HCT116 (cell line): ENCODE measurements around the gene LEMD1. TPM values are rescaled to one million over a fixed set of nuclear protein-coding genes. Genes with fewer than 3 reads are reported as not detected.

Experiments
- ATAC-seq: fragments of 200-7000 bp; cut with Tn5 transposase; 2 replicates; pipeline ENCODE4 v1.9.1; 2020; ENCODE audit warnings: mild to moderate bottlenecking, moderate library complexity
- BruUV-seq: library from RNA; stranded (reverse); fragments of 400-500 nt; replicated peaks from 2 replicates; lab custom pipeline; 2021; lab: Mats Ljungman, UMichigan
- CTCF ChIA-PET: fragments of 300-600 bp; sonication (Branson Sonifier 250); formaldehyde crosslinking; loops from one replicate; lab custom pipeline; 2021; ENCODE audit warnings: antibody characterized with exemption; lab: Charles Lee
- POLR2A ChIA-PET: fragments of 300-600, 350-600 bp; sonication (Branson Sonifier 250); formaldehyde crosslinking; loops from one replicate; lab custom pipeline; 2021; ENCODE audit warnings: antibody characterized with exemption; lab: Charles Lee
- RAD21 ChIA-PET, 2 experiments: fragments of 300-600 bp; sonication (Branson Sonifier 250); formaldehyde crosslinking; loops; one replicate each; lab custom pipeline; 2023; ENCODE audit warnings: low total read pairs in 2 of 2; ENCODE audit not compliant: uncharacterized antibody in 2 of 2, unreplicated experiment in 2 of 2, low non-redundant PET in 1 of 2; lab: Charles Lee
- DNase-seq: peaks from one replicate; pipeline ENCODE4 v3.0.0-alpha.2; 2010; ENCODE audit warnings: low read depth, low spot score
- H2AFZ ChIP-seq: fragments of 200-600 bp; shearing (Covaris generic), sonication (generic); 2 replicates; pipeline ENCODE4 v1.6.1; 2017; ENCODE audit warnings: low read depth, mixed run types, mixed read lengths, antibody characterized with exemption, low read length; ENCODE audit not compliant: poor library complexity, severe bottlenecking
- H3K27ac ChIP-seq: 2 replicates; pipeline ENCODE4 v1.5.1; 2012; ENCODE audit warnings: low read depth, low read length
- H3K27me3 ChIP-seq: fragments of 200-600 bp; sonication (generic); 2 replicates; pipeline ENCODE4 v1.6.1; 2016; ENCODE audit warnings: mixed run types, low read length, mixed read lengths; ENCODE audit not compliant: insufficient read depth
- H3K36me3 ChIP-seq, 2 experiments: fragments of 200-500 bp in 1 of 2; fragments of 200-600 bp in 1 of 2; sonication (Bioruptor generic) in 1 of 2; sonication (generic) in 1 of 2; 2 replicates each; pipeline versions ENCODE4 v1.5.1 to v1.6.1; 2014 to 2016; ENCODE audit warnings: low read length in 2 of 2, inconsistent platforms in 1 of 2, mixed read lengths in 1 of 2, mixed run types in 1 of 2; ENCODE audit not compliant: insufficient read depth in 2 of 2, control insufficient read depth in 1 of 2
- H3K4me1 ChIP-seq, 2 experiments: fragments of 200-600 bp in 1 of 2; sonication (generic) in 1 of 2; 2 replicates each; pipeline versions ENCODE4 v1.5.1 to v1.6.1; 2012 to 2017; ENCODE audit warnings: low read length in 2 of 2, inconsistent platforms in 1 of 2, mild to moderate bottlenecking in 1 of 2, mixed read lengths in 1 of 2, mixed run types in 1 of 2, moderate library complexity in 1 of 2; ENCODE audit not compliant: insufficient read depth in 2 of 2, control insufficient read depth in 1 of 2
- H3K4me2 ChIP-seq: fragments of 200-600 bp; sonication (generic); 2 replicates; pipeline ENCODE4 v1.6.1; 2017; ENCODE audit warnings: mixed run types, low read length, mixed read lengths
- H3K4me3 ChIP-seq, 2 experiments: fragments of 200-600 bp in 1 of 2; sonication (generic) in 1 of 2; replicated peaks in 1 of 2; 2 replicates each; pipeline ENCODE4 v1.5.1; 2011 to 2016; ENCODE audit warnings: low read length in 2 of 2, control low read depth in 1 of 2, low read depth in 1 of 2, mild to moderate bottlenecking in 1 of 2, mixed read lengths in 1 of 2, mixed run types in 1 of 2
- H3K79me2 ChIP-seq: fragments of 200-600 bp; sonication (generic); 2 replicates; pipeline ENCODE4 v1.6.1; 2017; ENCODE audit warnings: mild to moderate bottlenecking, mixed run types, low read length, moderate library complexity, mixed read lengths; ENCODE audit not compliant: insufficient read depth
- H3K9ac ChIP-seq: fragments of 200-600 bp; sonication (generic); 2 replicates; pipeline ENCODE4 v1.6.1; 2016; ENCODE audit warnings: low read length, mixed read lengths
- H3K9me2 ChIP-seq: fragments of 200-600 bp; sonication (generic), shearing (Covaris generic); 2 replicates; pipeline ENCODE4 v1.6.1; 2017; ENCODE audit warnings: mixed run types, mild to moderate bottlenecking, moderate library complexity; ENCODE audit not compliant: insufficient read depth
- H3K9me3 ChIP-seq, 2 experiments: fragments of 200-500 bp in 1 of 2; fragments of 200-600 bp in 1 of 2; sonication (Bioruptor generic) in 1 of 2; sonication (generic) in 1 of 2; 2 replicates each; pipeline ENCODE4 v1.6.1; 2014 to 2017; ENCODE audit warnings: low read length in 2 of 2, mixed read lengths in 2 of 2, inconsistent platforms in 1 of 2, low read depth in 1 of 2, mild to moderate bottlenecking in 1 of 2, mixed run types in 1 of 2, moderate library complexity in 1 of 2; ENCODE audit not compliant: control insufficient read depth in 1 of 2, insufficient read depth in 1 of 2
- H4K20me1 ChIP-seq: fragments of 200-600 bp; sonication (generic), shearing (Covaris generic); 2 replicates; pipeline ENCODE4 v1.6.1; 2017; ENCODE audit warnings: mixed run types, mild to moderate bottlenecking, moderate library complexity; ENCODE audit not compliant: insufficient read depth
- ATF3 ChIP-seq: IDR thresholded peaks from 2 replicates; pipeline ENCODE4 v1.6.1; 2012
- CBX3 ChIP-seq: IDR thresholded peaks from 2 replicates; pipeline ENCODE4 v1.6.1; 2012; ENCODE audit warnings: low read depth
- CEBPB ChIP-seq: IDR thresholded peaks from 2 replicates; pipeline ENCODE4 v1.6.1; 2012; ENCODE audit warnings: low read depth
- CTCF ChIP-seq, 3 experiments: fragments of 200-600 bp in 1 of 3; sonication (generic) in 1 of 3; IDR thresholded peaks in 2 of 3; conservative IDR thresholded peaks in 1 of 3; 2 replicates each; pipeline ENCODE4 v1.5.1; 2012 to 2017; ENCODE audit warnings: low read depth in 2 of 3, low read length in 2 of 3, antibody characterized with exemption in 1 of 3, borderline replicate concordance in 1 of 3, control low read depth in 1 of 3, mild to moderate bottlenecking in 1 of 3, mixed read lengths in 1 of 3, mixed run types in 1 of 3, moderate library complexity in 1 of 3; ENCODE audit not compliant: insufficient read depth in 1 of 3
- EGR1 ChIP-seq: IDR thresholded peaks from 2 replicates; pipeline ENCODE4 v1.6.1; 2012; ENCODE audit warnings: low read depth
- EZH2phosphoT487 ChIP-seq: fragments of 200-600 bp; IDR thresholded peaks from 2 replicates; pipeline ENCODE4 v1.6.1; 2018; ENCODE audit warnings: antibody characterized with exemption, borderline replicate concordance
- MAX ChIP-seq: IDR thresholded peaks from 2 replicates; pipeline ENCODE4 v1.6.1; 2012
- POLR2AphosphoS5 ChIP-seq: IDR thresholded peaks from 2 replicates; pipeline ENCODE4 v1.6.1; 2011; ENCODE audit warnings: mild to moderate bottlenecking, low read depth, low read length, moderate library complexity
- RAD21 ChIP-seq: IDR thresholded peaks from 2 replicates; pipeline ENCODE4 v1.6.1; 2012; ENCODE audit warnings: low read depth, mild to moderate bottlenecking
- SIN3A ChIP-seq: IDR thresholded peaks from 2 replicates; pipeline ENCODE4 v1.6.1; 2012; ENCODE audit warnings: low read depth
- SRF ChIP-seq: IDR thresholded peaks from 2 replicates; pipeline ENCODE4 v1.6.1; 2012; ENCODE audit warnings: low read depth
- TCF7L2 ChIP-seq: IDR thresholded peaks from 2 replicates; pipeline ENCODE4 v1.7.0; 2011; ENCODE audit warnings: borderline replicate concordance, inconsistent platforms; ENCODE audit not compliant: insufficient read depth, insufficient read length; ENCODE audit errors: extremely low read depth
- YY1 ChIP-seq: IDR thresholded peaks from 2 replicates; pipeline ENCODE4 v1.6.1; 2011; ENCODE audit warnings: low read length, low read depth, moderate library complexity, mild to moderate bottlenecking; ENCODE audit not compliant: insufficient replicate concordance; ENCODE audit errors: extremely low read depth
- ZBTB33 ChIP-seq: IDR thresholded peaks from 2 replicates; pipeline ENCODE4 v1.6.1; 2011; ENCODE audit warnings: mild to moderate bottlenecking, low read length, moderate library complexity; ENCODE audit not compliant: insufficient replicate concordance; ENCODE audit errors: extremely low read depth
- ZFX ChIP-seq: fragments of 450-650 bp; IDR thresholded peaks from 2 replicates; pipeline ENCODE4 v1.6.1; 2017
- ZNF274 ChIP-seq: fragments of 200-500 bp; sonication (Bioruptor generic); IDR thresholded peaks from 2 replicates; pipeline ENCODE4 v1.6.1; 2014; ENCODE audit warnings: mild to moderate bottlenecking, low read depth, low read length, inconsistent platforms
- intact Hi-C: fragments of 100-400 bp; cut with micrococcal nuclease; formaldehyde crosslinking; loops from 2 replicates; pipeline ENCODE4 v1.10.0; 2022
- total RNA-seq: library from RNA; stranded (reverse); gene quantifications from one replicate; pipeline ENCODE4 v1.2.1, GENCODE V29; 2021; ENCODE audit not compliant: unreplicated experiment

The LEMD1 gene
- total RNA-seq, 1 experiment from 2014 or later: 11.9 TPM

- Histone ChIP-seq H3K27me3 (no peaks in the 10 kb centered on the region), H3K79me2 (no peaks in the 10 kb centered on the region), H3K4me3 (no peak overlapping the region), H2AFZ (no peak overlapping the region), H4K20me1 (no peaks in the 10 kb centered on the region), H3K9me3 (no peaks in the 10 kb centered on the region), H3K4me1 (peaks cover 2 to 27% of the 10 kb centered on the region in 2 experiments; a peak in 3 of 4 replicates), H3K36me3 (no peaks in the 10 kb centered on the region), H3K4me2 (no peak overlapping the region), H3K9ac (no peak overlapping the region), H3K9me2 (no peaks in the 10 kb centered on the region), H3K27ac (no peak overlapping the region)
- ChIA-PET POLR2A (no interaction called here), CTCF (interaction anchor here (2.2 kb wide), 1 partner anchor 135 kb away, joined by 10 read pairs; no protein-coding TSS in a partner anchor), RAD21 (no interaction called here)
- ATAC-seq: no peak
- no peak for DNase-seq
- intact Hi-C loops: no loop called here
- BruUV-seq: no TSS peak
- TF ChIP-seq CBX3 (no peak), ZNF274 (no peak), EZH2phosphoT487 (no peak), CTCF (IDR thresholded peaks at IDR 0.05 in 2 of 3, conservative IDR thresholded peaks at IDR 0.05 in 1 of 3; ENCODE audit: borderline replicate concordance in 1 of 3, insufficient read depth in 1 of 3, low read depth in 2 of 3, low read length in 2 of 3) (no peak), MAX (no peak), ZBTB33 (no peak), RAD21 (no peak), ATF3 (no peak), ZFX (no peak), TCF7L2 (no peak), SRF (no peak), POLR2AphosphoS5 (no peak), SIN3A (no peak), YY1 (no peak), EGR1 (no peak), CEBPB (no peak)
Observed at GRCh38 chr1:205350124-205350523, 71.7 kb downstream of the LEMD1 start.
